Upper lobe of left lung (tissue), 6 donors: Measurements from ENCODE around the gene CHPF2. TPM values are rescaled to one million over a fixed set of nuclear protein-coding genes. Genes with fewer than 3 reads are reported as not detected.

Experiments used
- ATAC-seq, 2 donors: fragments of 200-7000 bp; cut with Tn5 transposase; one replicate each; pipeline ENCODE4 v1.9.1; 2022; ENCODE audit warnings: mild to moderate bottlenecking in 2 of 2, moderate library complexity in 2 of 2; ENCODE audit not compliant: low FRiP score in 2 of 2
- DNase-seq, 2 donors: peaks; one replicate each; pipeline ENCODE4 v3.0.0-alpha.2; 2019 to 2020
- H3K27ac ChIP-seq, 4 donors: fragments of 200-600 bp; sonication (generic); one replicate each; pipeline ENCODE4 v1.5.1; 2016 to 2019
- H3K27me3 ChIP-seq, 4 donors: fragments of 200-600 bp; sonication (generic); one replicate each; pipeline ENCODE4 v1.5.1; 2017 to 2019
- H3K36me3 ChIP-seq, 4 donors: fragments of 200-600 bp; sonication (generic); one replicate each; pipeline ENCODE4 v1.5.1; 2016 to 2019
- H3K4me1 ChIP-seq, 4 donors: fragments of 200-600 bp; sonication (generic); one replicate each; pipeline ENCODE4 v1.5.1; 2018 to 2019
- H3K4me3 ChIP-seq, 4 donors: fragments of 200-600 bp; sonication (generic); one replicate each; pipeline ENCODE4 v1.5.1; 2017 to 2019; ENCODE audit warnings: mild to moderate bottlenecking in 2 of 4, moderate library complexity in 1 of 4
- H3K9me3 ChIP-seq, 4 donors: fragments of 200-600 bp; sonication (generic); one replicate each; pipeline ENCODE4 v1.5.1; 2018 to 2019
- CTCF ChIP-seq, 6 experiments: fragments of 450-650 bp in 4 of 6; fragments of 200-600 bp in 2 of 6; sonication (generic) in 2 of 6; IDR thresholded peaks; one replicate each; pipeline ENCODE4 v1.5.1; 2016 to 2019; ENCODE audit warnings: antibody characterized with exemption in 6 of 6
- EP300 ChIP-seq, 4 donors: sonication (generic); formaldehyde crosslinking; IDR thresholded peaks; one replicate each; pipeline ENCODE4 v1.5.1; 2017; ENCODE audit warnings: antibody characterized with exemption in 4 of 4, control low read depth in 2 of 4
- POLR2A ChIP-seq, 4 donors: fragments of 450-650 bp; IDR thresholded peaks; one replicate each; pipeline ENCODE4 v1.5.1; 2016 to 2017; ENCODE audit warnings: antibody characterized with exemption in 4 of 4, mild to moderate bottlenecking in 2 of 4
- POLR2AphosphoS5 ChIP-seq, 2 donors: sonication (generic); formaldehyde crosslinking; IDR thresholded peaks; one replicate each; pipeline ENCODE4 v1.5.1; 2017; ENCODE audit warnings: antibody characterized with exemption in 2 of 2
- WGBS, 2 donors: methylation state at CpG; one replicate each; pipeline ENCODE4 v1.1.5; 2017 to 2018; 5-methylcytosine and 5-hydroxymethylcytosine counted together
- total RNA-seq, 6 donors: library from RNA; depleted of rRNA in 4 of 6; stranded (reverse); fragments of >200 nt in 4 of 6; gene quantifications; one replicate each; pipeline versions ENCODE4 v1.1.0 to v1.2.1, GENCODE V29; 2016 to 2021
- donor health status: DM: no; HTN: no; CAD: no; lungs with moderate emphysema.
- donor health status: DM: no; HTN: yes; CAD: no; lungs with severe emphysema.

The CHPF2 gene
- total RNA-seq, 6 donors from 2014 or later = 34.4 to 69.1 (median 47.4) TPM

- DNase-seq = peak in 1 of 2 donors; percentile 48
- H3K4me3 ChIP-seq = no peak overlapping the region
- H3K9me3 ChIP-seq = no peaks in the 10 kb centered on the region
- 22 to 30% methylated on average over 7 to 10 of the region's 10 CpGs for WGBS, 2 donors
- H3K27ac ChIP-seq = no peak overlapping the region
- peaks cover 0 to 13% (median 6%) of the 10 kb centered on the region in 4 donors for H3K27me3 ChIP-seq
- peaks cover 42 to 65% (median 52%) of the 10 kb centered on the region in 4 donors for H3K4me1 ChIP-seq
- peaks cover 6 to 28% (median 11%) of the 10 kb centered on the region in 4 donors for H3K36me3 ChIP-seq
- ATAC-seq = peak in 1 of 2 donors; percentile 42
- TF ChIP-seq CTCF (IDR thresholded peaks at IDR 0.05) (peak; percentile 53 to 90 (median 68)), POLR2AphosphoS5 (IDR thresholded peaks at IDR 0.05) (no peak), EP300 (IDR thresholded peaks at IDR 0.05) (no peak), POLR2A (IDR thresholded peaks at IDR 0.05) (no peak)
Observed at GRCh38 chr7:151244196-151244840, 12.0 kb downstream of the CHPF2 start.

- Histone ChIP-seq H3K4me3 (peak overlapping the region in 3 of 4 donors; percentile 35 to 43 (median 38)), H3K27me3 (peaks cover 0 to 13% (median 6%) of the 10 kb centered on the region in 4 donors), H3K27ac (peak overlapping the region in 1 of 4 donors; percentile 26), H3K36me3 (peaks cover 3 to 22% (median 6%) of the 10 kb centered on the region in 4 donors), H3K4me1 (peaks cover 47 to 71% (median 58%) of the 10 kb centered on the region in 4 donors), H3K9me3 (no peaks in the 10 kb centered on the region)
- no peak for TF ChIP-seq POLR2A (IDR thresholded peaks at IDR 0.05)
- TF ChIP-seq POLR2AphosphoS5 (IDR thresholded peaks at IDR 0.05) = no peak
- TF ChIP-seq EP300 (IDR thresholded peaks at IDR 0.05) = no peak
- no peak for TF ChIP-seq CTCF (IDR thresholded peaks at IDR 0.05)
- no peak for DNase-seq
- 0 to 10% methylated on average over 1 to 15 of the region's 15 CpGs for WGBS, 2 donors
- no peak for ATAC-seq
Observed at GRCh38 chr7:151244841-151245346, 12.6 kb downstream of the CHPF2 start.

GRCh38 chr7:151245360-151246101 lies 13.2 kb downstream of the CHPF2 start:
- H3K27me3 ChIP-seq = peaks cover 0 to 13% (median 6%) of the 10 kb centered on the region in 4 donors
- peak overlapping the region; percentile 13 to 43 (median 36) for H3K4me3 ChIP-seq
- peaks cover 54 to 76% (median 63%) of the 10 kb centered on the region in 4 donors for H3K4me1 ChIP-seq
- H3K36me3 ChIP-seq = peaks cover 3 to 16% (median 4%) of the 10 kb centered on the region in 4 donors
- TF ChIP-seq POLR2AphosphoS5 (IDR thresholded peaks at IDR 0.05) (no peak), CTCF (IDR thresholded peaks at IDR 0.05) (peak; percentile 24 to 78 (median 62)), POLR2A (IDR thresholded peaks at IDR 0.05) (no peak)
- ATAC-seq (peak in 1 of 2 donors; percentile 56), DNase-seq (peak; percentile 50 to 92)
- H3K9me3 ChIP-seq = no peaks in the 10 kb centered on the region
- peak overlapping the region in 1 of 4 donors; percentile 26 for H3K27ac ChIP-seq
- WGBS, 2 donors = 5 to 22% methylated on average over 3 to 43 of the region's 60 CpGs

- DNase-seq = no peak
- Histone ChIP-seq H3K9me3 (no peaks in the 10 kb centered on the region), H3K4me1 (peaks cover 54 to 83% (median 67%) of the 10 kb centered on the region in 4 donors), H3K27ac (peak overlapping the region in 1 of 4 donors; percentile 32), H3K27me3 (peaks cover 0 to 13% (median 6%) of the 10 kb centered on the region in 4 donors), H3K36me3 (peaks cover 3 to 10% (median 4%) of the 10 kb centered on the region in 4 donors), H3K4me3 (peak overlapping the region in 2 of 4 donors; percentile 43 to 69)
- no peak for TF ChIP-seq EP300 (IDR thresholded peaks at IDR 0.05)
- no peak for TF ChIP-seq CTCF (IDR thresholded peaks at IDR 0.05)
- no peak for TF ChIP-seq POLR2A (IDR thresholded peaks at IDR 0.05)
- no peak for TF ChIP-seq POLR2AphosphoS5 (IDR thresholded peaks at IDR 0.05)
- ATAC-seq = no peak
- 52 to 53% methylated on average over 13 of the region's 13 CpGs for WGBS, 2 donors
Observed at GRCh38 chr7:151246102-151246850, 14.0 kb downstream of the CHPF2 start.
